CD4-positive, CD25-positive, alpha-beta regulatory T cell (primary cell): ENCODE data around the gene PKN3. TPM values are rescaled to one million over a fixed set of nuclear protein-coding genes. Genes with fewer than 3 reads are reported as not detected.

Experiments
- ATAC-seq, 2 donors: fragments of 150-1000 bp; cut with Tn5 transposase; one replicate each; pipeline ENCODE4 v1.10.0; 2021; ENCODE audit warnings: low read depth in 2 of 2, moderate number of reproducible peaks in 2 of 2, moderate library complexity in 1 of 2
- DNase-seq, 3 donors: peaks; one replicate each; pipeline versions ENCODE4 v3.0.0 to v3.0.0-alpha.2; 2012 to 2022; ENCODE audit warnings: mixed read lengths in 1 of 3
- H3K27ac ChIP-seq: one replicate; pipeline ENCODE4 v1.7.0; 2013; ENCODE audit warnings: mild to moderate bottlenecking, low read length; ENCODE audit not compliant: insufficient read depth, poor library complexity, severe bottlenecking
- H3K27me3 ChIP-seq: one replicate; pipeline ENCODE4 v1.7.0; 2013; ENCODE audit warnings: low read length; ENCODE audit not compliant: control insufficient read depth, insufficient read depth
- H3K36me3 ChIP-seq: one replicate; pipeline ENCODE4 v1.7.0; 2013; ENCODE audit warnings: mild to moderate bottlenecking, low read length, moderate library complexity; ENCODE audit not compliant: control insufficient read depth, insufficient read depth
- H3K4me1 ChIP-seq: 2 replicates; pipeline ENCODE4 v1.7.0; 2013; ENCODE audit warnings: mild to moderate bottlenecking, low read length; ENCODE audit not compliant: insufficient read depth, control insufficient read depth, poor library complexity, severe bottlenecking
- H3K4me3 ChIP-seq: one replicate; pipeline ENCODE4 v1.7.0; 2013; ENCODE audit warnings: low read depth, mild to moderate bottlenecking, low read length, moderate library complexity
- H3K9me3 ChIP-seq, 2 experiments: 1 replicate in 1 of 2; 2 replicates in 1 of 2; pipeline ENCODE4 v1.7.0; 2013; ENCODE audit warnings: low read length in 2 of 2, mild to moderate bottlenecking in 1 of 2, moderate library complexity in 1 of 2; ENCODE audit not compliant: control insufficient read depth in 2 of 2
- H3K27ac Mint-ChIP-seq, 3 donors: one replicate each; pipeline ENCODE4 v1.8.0; 2020 to 2022; ENCODE audit warnings: mild to moderate bottlenecking in 3 of 3, mixed read lengths in 3 of 3, moderate library complexity in 2 of 3
- H3K27me3 Mint-ChIP-seq: one replicate; pipeline ENCODE4 v1.8.0; 2022; ENCODE audit warnings: mild to moderate bottlenecking, mixed read lengths
- H3K36me3 Mint-ChIP-seq: one replicate; pipeline ENCODE4 v1.8.0; 2020; ENCODE audit warnings: mixed read lengths
- H3K4me1 Mint-ChIP-seq, 4 donors: one replicate each; pipeline ENCODE4 v1.8.0; 2020 to 2022; ENCODE audit warnings: mixed read lengths in 4 of 4, mild to moderate bottlenecking in 1 of 4
- H3K4me3 Mint-ChIP-seq, 4 donors: one replicate each; pipeline ENCODE4 v1.8.0; 2020 to 2022; ENCODE audit warnings: mild to moderate bottlenecking in 4 of 4, mixed read lengths in 4 of 4, moderate library complexity in 3 of 4
- H3K9me3 Mint-ChIP-seq, 7 donors: one replicate each; pipeline ENCODE4 v1.8.0; 2020 to 2022; ENCODE audit warnings: mixed read lengths in 7 of 7, mild to moderate bottlenecking in 3 of 7, moderate library complexity in 2 of 7
- polyA plus RNA-seq, 4 donors: library from polyadenylated mRNA; unstranded; fragments of 300-500 nt; fragmentation: Illumina TruSeq; gene quantifications; one replicate each; pipeline ENCODE4 v1.2.3, GENCODE V29; 2021
- total RNA-seq: library from RNA; stranded (reverse); gene quantifications from one replicate; pipeline ENCODE4 v1.2.3, GENCODE V29; 2022

The PKN3 gene
- total and polyA plus RNA-seq, 5 donors from 2014 or later, result 0.69 to 2.6 (median 0.83) TPM; not detected in 1

DNA sequence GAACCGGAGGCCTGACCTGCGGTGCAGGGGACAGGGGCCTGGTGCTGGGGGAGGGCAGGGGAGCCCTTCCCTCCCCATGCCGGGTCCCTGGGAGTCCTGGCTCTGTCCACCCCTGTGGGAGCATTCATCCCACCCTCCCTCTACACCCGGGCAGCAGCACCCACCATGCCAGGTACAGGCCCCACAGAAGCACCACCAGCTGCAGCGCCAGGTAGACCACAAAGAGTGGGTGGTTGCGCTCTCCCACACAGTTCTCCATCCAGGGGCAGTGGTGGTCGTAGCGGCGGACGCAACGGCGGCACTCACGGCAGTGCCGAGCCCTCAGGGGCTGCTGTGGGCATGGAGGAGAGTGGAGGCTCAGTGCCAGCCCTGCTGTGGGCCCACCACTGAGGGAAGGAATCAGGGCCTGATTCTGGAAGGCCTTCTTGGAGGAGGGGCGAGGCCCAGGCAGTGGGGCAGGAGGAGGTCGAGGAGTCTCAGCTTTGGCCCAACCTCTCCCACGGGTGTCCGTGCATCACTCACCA, 19.2 kb downstream of the PKN3 start:
- Mint-ChIP-seq H3K27ac (peak overlapping the region in 1 of 3 donors; percentile 44), H3K4me1 (peaks cover 3 to 45% (median 17%) of the 10 kb centered on the region in 4 donors), H3K27me3 (no peaks in the 10 kb centered on the region), H3K36me3 (peaks cover 4% of the 10 kb centered on the region), H3K9me3 (no peaks in the 10 kb centered on the region), H3K4me3 (peak overlapping the region in 1 of 4 donors; percentile 97)
- no peaks in the 10 kb centered on the region for H3K27me3 ChIP-seq
- H3K4me1 ChIP-seq, result peaks cover 23% of the 10 kb centered on the region
- no peaks in the 10 kb centered on the region for H3K9me3 ChIP-seq
- H3K36me3 ChIP-seq, result peaks cover 5% of the 10 kb centered on the region
- DNase-seq (no peak), ATAC-seq (no peak)
- H3K4me3 ChIP-seq, result no peak overlapping the region
- H3K27ac ChIP-seq, result no peak overlapping the region

DNA sequence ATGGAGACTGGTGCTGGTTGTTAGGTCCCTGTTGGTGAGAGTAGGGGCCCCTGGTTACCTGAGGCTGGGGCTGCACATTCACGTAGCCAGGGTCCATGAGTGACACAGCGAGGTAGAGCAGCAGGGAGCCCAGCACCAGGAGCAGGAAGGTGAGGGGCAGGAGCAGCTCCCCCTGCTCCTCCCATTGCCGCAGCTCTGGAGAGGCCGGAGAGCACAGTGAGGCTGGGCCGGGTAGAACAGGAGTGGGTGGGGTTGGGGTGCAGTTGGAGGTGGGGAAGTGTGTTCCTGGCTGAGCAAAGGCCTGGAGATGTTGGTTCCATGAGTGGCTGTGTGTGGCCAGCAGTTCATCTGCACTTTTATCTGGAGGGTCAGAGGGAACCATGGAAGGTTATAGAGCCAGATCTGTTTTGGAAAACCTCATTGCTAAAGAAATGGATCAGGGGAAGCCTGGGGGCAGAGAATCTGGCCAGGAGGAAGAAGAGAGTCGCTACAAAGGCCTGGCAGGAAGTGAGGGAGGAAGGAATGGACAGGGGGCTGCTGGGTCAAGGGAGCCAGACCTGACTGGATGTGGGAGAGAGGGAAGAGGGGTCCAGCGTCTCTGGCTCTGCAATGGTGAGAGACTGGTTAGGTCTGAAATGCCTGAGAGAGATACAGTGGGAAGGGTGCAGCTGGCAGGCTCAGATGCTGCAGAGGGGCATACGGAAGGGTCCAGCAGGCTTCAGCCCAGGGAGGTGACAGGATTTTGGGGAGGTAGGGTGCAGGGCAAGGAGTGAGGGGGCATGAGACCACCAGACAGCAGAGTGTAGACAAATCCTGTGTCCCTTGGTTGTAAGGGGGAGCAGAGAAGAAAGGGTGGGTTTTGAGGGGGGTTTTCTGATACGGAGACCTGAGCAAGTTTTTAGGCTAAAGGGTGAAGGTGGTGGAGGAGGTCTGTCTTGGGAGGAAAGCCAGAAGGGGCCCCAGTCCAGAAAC, 20.4 kb downstream of the PKN3 start:
- H3K27me3 ChIP-seq, result no peaks in the 10 kb centered on the region
- ATAC-seq (no peak), DNase-seq (no peak)
- H3K9me3 ChIP-seq, result no peaks in the 10 kb centered on the region
- peaks cover 5% of the 10 kb centered on the region for H3K36me3 ChIP-seq
- Mint-ChIP-seq H3K9me3 (no peaks in the 10 kb centered on the region), H3K27ac (peak overlapping the region; percentile 52 to 93 (median 91)), H3K36me3 (peaks cover 4% of the 10 kb centered on the region), H3K27me3 (no peaks in the 10 kb centered on the region), H3K4me1 (peaks cover 3 to 54% (median 19%) of the 10 kb centered on the region in 4 donors), H3K4me3 (peak overlapping the region; percentile 92 to 97 (median 96))
- H3K27ac ChIP-seq, result peak overlapping the region; percentile 79
- H3K4me3 ChIP-seq, result peak overlapping the region; percentile 77
- H3K4me1 ChIP-seq, result peaks cover 23% of the 10 kb centered on the region

GRCh38 chr9:128723352-128723865, 21.1 kb downstream of the PKN3 start:
- Histone ChIP-seq H3K9me3 (no peaks in the 10 kb centered on the region), H3K27ac (peak overlapping the region; percentile 79), H3K4me3 (peak overlapping the region; percentile 77), H3K27me3 (no peaks in the 10 kb centered on the region), H3K36me3 (peaks cover 5% of the 10 kb centered on the region), H3K4me1 (peaks cover 23% of the 10 kb centered on the region)
- Mint-ChIP-seq H3K4me3 (peak overlapping the region; percentile 92 to 97 (median 96)), H3K4me1 (peaks cover 3 to 60% (median 19%) of the 10 kb centered on the region in 4 donors), H3K9me3 (no peaks in the 10 kb centered on the region), H3K36me3 (peaks cover 4% of the 10 kb centered on the region), H3K27me3 (no peaks in the 10 kb centered on the region), H3K27ac (peak overlapping the region; percentile 88 to 93 (median 91))
- DNase-seq (no peak), ATAC-seq (no peak)

DNA sequence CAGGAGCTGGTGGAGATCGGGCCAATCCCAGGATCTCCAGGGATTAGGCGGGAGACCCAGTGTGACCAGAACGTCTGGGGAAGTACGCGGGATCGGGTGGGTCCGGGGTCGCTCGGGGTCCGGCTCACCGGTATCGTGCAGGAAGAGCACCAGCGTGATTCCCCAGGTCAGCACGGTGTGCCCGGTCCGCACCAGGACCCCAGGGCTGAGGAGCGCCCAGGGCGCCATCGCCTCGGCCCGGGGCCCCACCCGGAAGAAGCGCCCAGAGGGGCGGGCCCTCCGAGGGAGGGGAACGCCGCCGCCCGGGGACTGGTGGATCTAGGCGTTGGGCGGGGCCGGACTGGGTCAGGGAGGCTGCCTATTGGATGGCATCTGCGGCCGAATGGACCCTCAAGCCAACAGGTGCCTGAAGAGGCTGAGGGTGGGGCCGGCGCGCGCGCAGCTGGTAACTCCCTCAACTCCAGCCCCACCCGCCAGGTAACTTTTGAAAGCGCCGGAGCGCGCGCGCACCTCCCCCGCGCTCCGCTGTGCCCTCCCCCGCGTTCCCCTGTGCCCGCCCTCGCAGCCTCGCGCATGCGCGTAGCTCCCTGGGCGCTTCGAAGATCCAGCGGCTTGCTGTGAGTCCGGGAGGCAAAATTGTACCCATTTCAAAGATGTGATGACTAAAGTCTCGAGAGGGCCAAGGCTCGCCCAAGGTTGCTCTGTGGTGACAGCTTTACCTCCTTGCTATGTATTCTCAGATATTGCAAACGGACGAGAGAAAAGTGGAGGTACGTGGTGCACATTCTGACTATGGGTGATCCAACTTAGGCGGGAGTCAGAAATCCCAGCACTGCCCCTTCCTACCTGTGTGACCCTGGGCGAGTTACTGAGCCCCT, 21.8 kb downstream of the PKN3 start, which contains the start of gene ZDHHC12:
TSS of gene ZDHHC12 (minus strand) at position 262 of the 878 bp plus-strand sequence. CDS start at position 228, 34 bp downstream.
- Histone ChIP-seq H3K27me3 (no peaks in the 10 kb centered on the region), H3K4me1 (peaks cover 23% of the 10 kb centered on the region), H3K27ac (peak within 1 kb of the TSS; percentile 79), H3K4me3 (peak within 1 kb of the TSS; percentile 97), H3K9me3 (no peaks in the 10 kb centered on the region), H3K36me3 (peaks cover 5% of the 10 kb centered on the region)
- Mint-ChIP-seq H3K9me3 (no peaks in the 10 kb centered on the region), H3K27ac (peak within 1 kb of the TSS; percentile 92 to 97 (median 93)), H3K27me3 (no peaks in the 10 kb centered on the region), H3K36me3 (peaks cover 4% of the 10 kb centered on the region), H3K4me1 (peaks cover 3 to 65% (median 21%) of the 10 kb centered on the region in 4 donors), H3K4me3 (peak within 1 kb of the TSS; percentile 92 to 97 (median 96))
- peak; percentile 99 to 100 (median 99) for DNase-seq
- peak; percentile 97 for ATAC-seq

DNA sequence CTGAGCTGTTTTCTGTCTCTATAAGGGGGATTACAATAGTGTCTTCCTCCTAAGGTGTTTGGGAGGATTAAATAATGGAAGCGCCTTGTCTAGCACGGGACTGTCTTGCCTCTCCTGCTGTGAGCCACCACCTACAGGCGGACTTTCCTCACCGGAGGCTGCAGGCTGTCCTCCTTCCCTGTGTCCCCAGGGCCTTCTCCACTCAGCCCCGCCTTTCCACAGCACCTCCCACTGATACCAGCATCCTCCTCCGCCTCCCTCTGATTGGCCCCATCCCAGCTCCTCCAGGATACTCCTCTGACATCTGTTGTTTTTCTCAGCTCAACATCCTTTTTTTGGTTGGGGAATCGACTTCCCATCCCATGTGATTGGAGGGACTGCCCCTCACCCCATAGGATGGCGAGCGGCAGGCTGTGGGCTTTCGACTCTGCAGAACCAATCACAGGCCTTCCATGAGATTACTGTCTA, 22.5 kb downstream of the PKN3 start:
- peaks cover 23% of the 10 kb centered on the region for H3K4me1 ChIP-seq
- ATAC-seq (no peak), DNase-seq (peak in 2 of 3 donors; percentile 36 to 53)
- H3K36me3 Mint-ChIP-seq, result peaks cover 4% of the 10 kb centered on the region
- no peaks in the 10 kb centered on the region for H3K27me3 Mint-ChIP-seq
- H3K27ac Mint-ChIP-seq, result peak overlapping the region; percentile 92 to 97 (median 93)
- peak overlapping the region; percentile 79 for H3K27ac ChIP-seq
- H3K4me1 Mint-ChIP-seq, result peaks cover 3 to 70% (median 21%) of the 10 kb centered on the region in 4 donors
- H3K4me3 ChIP-seq, result peak overlapping the region; percentile 97
- H3K4me3 Mint-ChIP-seq, result peak overlapping the region; percentile 92 to 97 (median 96)
- no peaks in the 10 kb centered on the region for H3K9me3 Mint-ChIP-seq
- H3K27me3 ChIP-seq, result no peaks in the 10 kb centered on the region
- peaks cover 5% of the 10 kb centered on the region for H3K36me3 ChIP-seq
- no peaks in the 10 kb centered on the region for H3K9me3 ChIP-seq

DNA sequence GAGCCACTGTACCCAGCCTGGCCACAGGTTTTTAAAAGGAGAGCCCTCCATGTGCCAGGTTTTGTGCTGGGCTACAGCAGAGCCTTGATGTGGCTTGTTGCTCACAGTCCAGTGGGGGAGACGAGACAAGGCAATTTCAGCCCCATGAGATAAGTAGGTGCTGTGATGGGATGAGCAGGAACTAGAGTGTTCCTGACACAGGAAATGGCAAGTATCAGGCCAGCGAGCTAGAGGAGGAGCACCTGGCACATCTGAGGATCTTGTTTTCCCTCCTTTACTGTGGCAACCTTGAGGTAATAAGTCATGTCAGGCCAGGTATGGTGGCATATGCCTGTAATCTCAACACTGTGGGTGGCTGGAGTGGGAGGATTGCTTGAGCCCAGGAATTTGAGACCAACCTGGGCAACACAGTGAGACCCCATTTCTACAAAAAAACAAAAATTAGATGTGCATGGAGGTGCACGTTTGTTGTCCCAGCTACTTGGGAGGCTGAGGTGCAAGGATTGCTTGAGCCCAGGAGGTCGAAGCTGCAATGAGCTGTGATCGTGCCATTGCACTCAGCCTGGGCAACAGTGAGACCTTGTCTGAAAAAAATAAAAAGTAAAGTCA, 25.4 kb downstream of the PKN3 start:
- Mint-ChIP-seq H3K36me3 (no peaks in the 10 kb centered on the region), H3K4me1 (peaks cover 3 to 63% (median 21%) of the 10 kb centered on the region in 4 donors), H3K4me3 (peak overlapping the region in 2 of 4 donors; percentile 70 to 97), H3K27me3 (no peaks in the 10 kb centered on the region), H3K9me3 (no peaks in the 10 kb centered on the region), H3K27ac (peak overlapping the region in 2 of 3 donors; percentile 91 to 92)
- Histone ChIP-seq H3K4me3 (no peak overlapping the region), H3K27me3 (no peaks in the 10 kb centered on the region), H3K27ac (no peak overlapping the region), H3K36me3 (peaks cover 3% of the 10 kb centered on the region), H3K4me1 (peaks cover 23% of the 10 kb centered on the region), H3K9me3 (no peaks in the 10 kb centered on the region)
- no peak for ATAC-seq
- DNase-seq, result no peak
